SK-MEL-5 (cell line): ENCODE data around the gene GAST. TPM values are rescaled to one million over a fixed set of nuclear protein-coding genes. Genes with fewer than 3 reads are reported as not detected.
A peak's percentile ranks its signal among the peaks of the same experiment; 100 is the strongest.
"Not testable (repeated sequence)": the region's sequence is repeated elsewhere in the genome, so short reads cannot be mapped to it uniquely, and the experiment has no call there.

Experiments
- DNase-seq: peaks from one replicate; pipeline ENCODE4 v3.0.0-alpha.2; 2016; ENCODE audit warnings: low read depth, low spot score
- in situ Hi-C: cut with HindIII; loops from 2 replicates; pipeline ENCODE4 v1.10.0; 2016; ENCODE audit warnings: low sequenced_read_pairs, high pct_unique_total_duplicates, low pct_unique_long_range_greater_than_20kb
- polyA plus RNA-seq, 2 experiments: library from polyadenylated mRNA; depleted of rRNA; stranded (reverse); fragments of >200 nt; gene quantifications; 2 replicates each; pipeline ENCODE4 v1.2.3, GENCODE V29; 2015
- total RNA-seq: library from RNA; depleted of rRNA; stranded (reverse); fragments of >200 nt; shearing (Covaris generic); gene quantifications from 2 replicates; pipeline ENCODE4 v1.2.3, GENCODE V29; 2014; rRNA removed

GAST gene, protein sequence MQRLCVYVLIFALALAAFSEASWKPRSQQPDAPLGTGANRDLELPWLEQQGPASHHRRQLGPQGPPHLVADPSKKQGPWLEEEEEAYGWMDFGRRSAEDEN
- total RNA-seq = not detected in 2 replicates
- not detected in 2 replicates for polyA plus RNA-seq (2015; cell fraction: cytosol; rRNA removed)
- not detected in 2 replicates for polyA plus RNA-seq (2015; cell fraction: nucleus; rRNA removed)

DNA sequence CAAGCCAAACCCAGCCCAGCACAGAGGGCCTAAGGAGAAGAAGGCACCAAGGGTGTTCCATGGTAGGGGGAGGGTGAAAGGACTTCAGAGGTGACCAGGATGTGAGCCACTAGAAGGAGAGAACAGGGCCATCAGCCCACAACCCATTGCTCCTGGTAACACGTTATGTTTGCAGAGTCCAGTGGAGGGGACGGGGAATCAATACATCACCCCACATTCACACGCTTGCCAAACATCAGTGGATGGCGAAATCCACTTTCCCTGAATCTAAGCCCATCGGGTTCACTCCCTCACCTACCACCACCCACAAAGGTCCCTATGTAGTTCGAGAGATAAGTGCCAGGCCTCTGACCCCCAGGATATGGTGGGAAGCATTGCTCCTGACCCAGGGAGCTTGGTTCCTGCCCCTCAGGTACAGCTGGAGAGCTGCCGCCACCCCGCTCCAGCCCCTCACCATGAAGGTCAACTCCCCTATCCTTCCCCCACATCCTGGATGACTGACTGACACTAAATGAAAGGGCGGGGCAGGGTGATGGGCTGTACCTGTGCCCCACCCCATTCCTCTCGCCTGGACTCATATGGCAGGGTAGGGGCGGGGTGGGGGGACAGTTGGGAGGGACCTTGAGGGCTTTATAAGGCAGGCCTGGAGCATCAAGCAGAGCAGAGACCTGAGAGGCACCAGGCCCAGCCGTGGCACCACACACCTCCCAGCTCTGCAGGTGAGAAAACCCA lies at the start of gene GAST:
TSS of gene GAST (plus strand) at position 663 of the 732 bp plus-strand sequence. CDS start 3,106 bp downstream, outside the sequence.
- in situ Hi-C loops = no loop called here

DNA sequence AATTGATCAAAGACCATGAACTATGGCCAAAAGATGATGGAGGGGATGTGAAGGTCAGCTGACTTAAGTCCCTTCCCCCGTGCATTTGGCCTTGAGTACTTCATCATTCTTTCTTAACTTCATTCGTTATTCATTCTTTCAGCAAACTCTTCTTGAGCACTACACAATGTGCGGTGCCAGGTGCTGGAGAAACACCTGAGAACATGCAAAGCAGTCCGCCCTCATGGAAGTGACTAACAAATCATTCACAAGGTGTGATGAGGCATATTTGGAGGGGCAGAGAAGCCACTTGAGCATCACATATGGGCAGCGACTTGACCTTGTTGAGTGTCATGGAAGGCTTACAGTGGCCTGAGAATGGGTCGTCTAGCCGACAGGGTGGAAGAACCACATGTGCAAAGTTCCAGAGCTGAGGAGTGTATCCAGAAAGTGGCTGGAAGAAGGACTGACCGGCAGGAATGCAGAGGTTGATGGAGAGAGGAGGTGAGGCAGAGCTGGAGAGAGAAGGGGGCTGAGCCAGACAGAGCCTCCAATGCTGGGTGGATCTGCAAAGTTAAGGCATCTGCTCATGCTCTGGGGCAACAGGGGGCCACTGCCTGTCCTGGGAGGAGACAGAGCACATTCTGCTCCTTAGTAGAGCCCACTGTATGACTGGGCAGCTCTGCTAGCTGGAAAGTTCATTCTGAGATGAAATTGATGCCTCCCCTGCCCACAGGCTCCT lies 48.5 kb upstream of the GAST start:
- in situ Hi-C loops = no loop called here
- DNase-seq = no peak

More for the DNA sequence above, at the start of gene GAST:
- DNase-seq = no peak

DNA sequence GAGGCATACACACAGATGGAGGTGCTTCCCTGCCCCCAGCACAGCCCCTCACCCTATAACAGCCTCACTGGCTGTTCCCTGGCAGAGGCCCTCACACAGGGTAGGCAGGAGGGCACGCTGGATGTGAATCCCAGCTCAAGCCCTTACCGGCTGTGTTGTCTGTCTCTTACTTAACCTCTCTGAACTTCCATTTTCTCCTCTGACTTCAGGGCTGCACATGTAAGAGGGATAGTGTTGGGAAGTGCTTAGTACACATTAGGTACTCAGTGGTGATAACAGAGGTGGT lies 48.0 kb upstream of the GAST start:
- no peak for DNase-seq
- in situ Hi-C loops = no loop called here

DNA sequence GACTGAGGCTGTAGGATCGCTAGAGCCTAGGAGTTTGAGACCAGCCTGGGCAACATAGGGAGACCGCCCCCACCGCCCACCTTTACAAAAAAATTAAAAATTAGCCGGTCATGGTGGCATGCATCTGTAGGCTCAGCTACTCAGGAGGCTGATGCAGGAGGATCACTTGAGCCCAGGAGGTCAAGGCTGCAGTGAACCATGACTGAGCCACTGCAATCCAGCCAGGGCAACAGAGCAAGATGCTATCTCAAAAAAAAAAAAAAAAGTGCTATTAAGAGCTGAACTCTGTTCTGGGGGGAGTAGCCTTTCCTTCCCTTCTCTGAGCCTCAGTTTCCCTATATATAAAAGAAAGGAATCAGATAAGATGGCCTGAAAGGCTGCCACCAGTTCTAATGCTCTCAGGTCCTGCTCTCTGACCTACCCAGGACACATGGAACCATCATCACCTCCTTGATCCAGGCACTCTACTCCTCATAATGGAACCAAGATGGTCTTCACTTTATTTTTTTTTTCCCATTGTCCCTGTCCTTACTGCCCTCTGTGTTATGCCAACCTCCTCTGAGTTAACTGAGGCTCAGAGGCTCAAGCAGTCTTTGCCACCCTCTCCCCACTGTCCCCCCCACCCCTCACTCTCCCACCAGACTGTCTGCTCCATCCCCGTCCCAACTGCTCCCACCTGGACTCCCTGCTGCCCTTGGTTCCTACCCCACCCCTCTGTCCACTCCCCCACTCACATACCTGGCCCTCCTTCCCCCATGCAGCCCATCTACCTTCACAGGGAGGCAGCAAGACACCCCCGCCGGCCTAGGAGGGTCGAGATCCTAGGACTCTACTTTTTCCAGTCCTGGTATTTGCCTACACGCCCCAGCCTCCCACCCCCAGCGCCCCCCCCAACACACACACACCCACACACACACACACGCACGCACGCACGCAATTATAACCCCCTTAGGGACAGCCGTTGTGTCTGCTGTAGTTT lies 47.3 kb upstream of the GAST start:
- in situ Hi-C loops = no loop called here
- DNase-seq = no peak

GRCh38 chr17:41665566-41666236 lies 46.4 kb upstream of the GAST start:
- peak; percentile 80 for DNase-seq
- in situ Hi-C loops = no loop called here

- in situ Hi-C loops = no loop called here
- DNase-seq = peak; percentile 33
Measured at GRCh38 chr17:41666237-41666641, 45.9 kb upstream of the GAST start.

GRCh38 chr17:41666708-41667279 lies 45.3 kb upstream of the GAST start:
- DNase-seq = peak; percentile 83
- in situ Hi-C loops = no loop called here

- in situ Hi-C loops = no loop called here
- no peak for DNase-seq
Measured at GRCh38 chr17:41667280-41668041, 44.7 kb upstream of the GAST start.

- no peak for DNase-seq
- in situ Hi-C loops = no loop called here
Measured at GRCh38 chr17:41672153-41672552, 40.0 kb upstream of the GAST start.

GRCh38 chr17:41675157-41676057 lies 36.7 kb upstream of the GAST start:
- in situ Hi-C loops, DNase-seq: not testable (repeated sequence)

DNA sequence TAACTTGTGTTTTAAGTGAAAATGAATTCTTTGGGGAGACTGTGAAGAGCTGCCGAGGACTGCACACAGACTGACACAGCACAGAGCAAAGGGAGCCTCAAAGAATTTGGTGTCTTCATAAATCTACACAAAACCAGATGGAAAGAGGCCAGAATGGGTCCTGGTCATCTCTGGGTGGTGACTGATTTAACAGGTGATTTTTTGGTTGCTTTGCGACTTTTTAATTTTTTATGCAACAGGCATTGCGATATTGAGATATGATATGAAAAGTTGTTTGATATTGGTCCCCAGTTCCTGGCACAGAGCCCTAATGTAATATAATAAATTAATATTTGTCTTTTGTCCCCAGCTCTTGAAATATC lies 36.1 kb upstream of the GAST start:
- no peak for DNase-seq
- in situ Hi-C loops = no loop called here

GRCh38 chr17:41678411-41678906 lies 33.7 kb upstream of the GAST start:
- in situ Hi-C loops = no loop called here
- peak; percentile 62 for DNase-seq

GRCh38 chr17:41678907-41679739 lies 33.0 kb upstream of the GAST start:
- DNase-seq = peak; percentile 68
- in situ Hi-C loops = no loop called here

- in situ Hi-C loops = no loop called here
- no peak for DNase-seq
Measured at GRCh38 chr17:41679740-41680425, 32.2 kb upstream of the GAST start.
